Ishikawa (cell line): Measurements from ENCODE around the gene NTN5.
A peak's percentile ranks its signal among the peaks of the same experiment; 100 is the strongest.

ENCODE experiments used
- CEBPB ChIP-seq: IDR thresholded peaks from 2 replicates; pipeline ENCODE4 v1.6.1; 2012
- CREB1 ChIP-seq: IDR thresholded peaks from 2 replicates; pipeline ENCODE4 v1.6.1; 2012; ENCODE audit warnings: low read depth
- EGR1 ChIP-seq: IDR thresholded peaks from 2 replicates; pipeline ENCODE4 v1.6.1; 2012
- EP300 ChIP-seq: IDR thresholded peaks from 2 replicates; pipeline ENCODE4 v1.6.1; 2012; ENCODE audit warnings: borderline replicate concordance
- FOXM1 ChIP-seq: IDR thresholded peaks from 2 replicates; pipeline ENCODE4 v1.6.1; 2012; ENCODE audit warnings: low read depth, borderline replicate concordance
- MAX ChIP-seq: IDR thresholded peaks from 2 replicates; pipeline ENCODE4 v1.6.1; 2012
- NFIC ChIP-seq: IDR thresholded peaks from 2 replicates; pipeline ENCODE4 v1.6.1; 2012
- RAD21 ChIP-seq: IDR thresholded peaks from 2 replicates; pipeline ENCODE4 v1.6.1; 2012; ENCODE audit warnings: low read depth
- REST ChIP-seq: IDR thresholded peaks from 2 replicates; pipeline ENCODE4 v1.6.1; 2012; ENCODE audit warnings: low read depth, mild to moderate bottlenecking
- TAF1 ChIP-seq: IDR thresholded peaks from 2 replicates; pipeline ENCODE4 v1.6.1; 2012; ENCODE audit warnings: low read depth, mild to moderate bottlenecking
- TCF12 ChIP-seq: IDR thresholded peaks from 2 replicates; pipeline ENCODE4 v1.6.1; 2012; ENCODE audit warnings: low read depth
- TEAD4 ChIP-seq: IDR thresholded peaks from 2 replicates; pipeline ENCODE4 v1.6.1; 2012
- USF1 ChIP-seq: IDR thresholded peaks from 2 replicates; pipeline ENCODE4 v1.6.1; 2012
- YY1 ChIP-seq: IDR thresholded peaks from 2 replicates; pipeline ENCODE4 v1.6.1; 2012; ENCODE audit warnings: low read depth
- ZBTB7A ChIP-seq: IDR thresholded peaks from 2 replicates; pipeline ENCODE4 v1.6.1; 2012; ENCODE audit warnings: low read depth

Gene NTN5

GRCh38 chr19:48656840-48657474, 15.9 kb downstream of the NTN5 start:
- TF ChIP-seq USF1 (peak; percentile 70), REST (no peak), MAX (0 out of 2 replicates have a peak, but pooled peaks have one; percentile 30), ZBTB7A (no peak), YY1 (no peak)

GRCh38 chr19:48654299-48655059, 18.3 kb downstream of the NTN5 start:
- TF ChIP-seq NFIC (peak; percentile 61), USF1 (no peak), TEAD4 (no peak), CREB1 (no peak)

DNA sequence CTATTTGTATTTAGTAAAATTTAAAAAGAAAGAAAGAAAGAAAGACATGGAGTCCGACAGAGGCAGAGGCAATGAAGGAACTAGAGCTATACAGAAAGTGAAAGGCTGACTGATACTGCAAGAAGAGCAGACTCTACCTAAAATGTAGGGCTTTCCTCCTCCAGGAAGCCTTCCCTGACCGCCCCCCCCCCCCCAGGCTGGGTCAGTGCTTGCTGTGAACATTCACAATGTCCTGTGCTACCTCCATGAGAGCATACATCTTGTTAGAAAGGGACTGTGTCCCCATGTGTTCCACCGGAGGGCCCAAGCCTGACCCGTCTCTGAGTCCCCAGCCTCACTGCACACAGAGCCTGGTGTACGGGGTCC, 21.2 kb downstream of the NTN5 start:
- TF ChIP-seq CEBPB (no peak), FOXM1 (no peak), NFIC (no peak), USF1 (no peak), ZBTB7A (no peak), TCF12 (no peak), REST (no peak), TAF1 (no peak), EGR1 (no peak), YY1 (no peak), TEAD4 (no peak), CREB1 (no peak)

GRCh38 chr19:48650974-48651682, 21.7 kb downstream of the NTN5 start:
- TF ChIP-seq TAF1 (no peak), FOXM1 (no peak), CREB1 (no peak), TEAD4 (no peak), NFIC (no peak), RAD21 (no peak), EGR1 (no peak), USF1 (no peak), REST (no peak), MAX (no peak), YY1 (no peak), EP300 (no peak), TCF12 (no peak), ZBTB7A (no peak), CEBPB (no peak)
